EL (cell line): ENCODE measurements around the gene SPAG16.
"Not testable (repeated sequence)": the region's sequence is repeated elsewhere in the genome, so short reads cannot be mapped to it uniquely, and the experiment has no call there.

ENCODE experiments used
- DNase-seq: peaks from one replicate; pipeline ENCODE4 v3.0.0-alpha.2; 2016

SPAG16 gene

DNA sequence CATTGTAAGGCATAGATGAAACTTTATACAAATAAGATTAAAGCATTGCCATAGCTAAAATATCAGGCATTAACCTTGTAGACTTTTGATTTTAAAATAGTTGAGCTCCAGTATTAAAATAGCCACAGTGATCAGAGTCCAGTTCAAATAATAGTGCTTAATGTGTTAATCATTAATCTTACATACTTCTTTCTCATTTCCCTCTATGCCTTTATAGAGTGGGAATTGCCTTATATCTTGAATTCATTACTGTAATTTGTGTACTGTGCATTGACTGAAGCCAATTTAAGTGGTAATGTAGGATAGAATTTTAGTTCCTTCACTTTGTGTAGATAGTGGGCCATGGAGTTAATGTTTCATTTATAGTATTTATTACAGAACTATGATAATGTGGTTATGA is 577.4 kb downstream of the SPAG16 start:
- DNase-seq = no peak

DNA sequence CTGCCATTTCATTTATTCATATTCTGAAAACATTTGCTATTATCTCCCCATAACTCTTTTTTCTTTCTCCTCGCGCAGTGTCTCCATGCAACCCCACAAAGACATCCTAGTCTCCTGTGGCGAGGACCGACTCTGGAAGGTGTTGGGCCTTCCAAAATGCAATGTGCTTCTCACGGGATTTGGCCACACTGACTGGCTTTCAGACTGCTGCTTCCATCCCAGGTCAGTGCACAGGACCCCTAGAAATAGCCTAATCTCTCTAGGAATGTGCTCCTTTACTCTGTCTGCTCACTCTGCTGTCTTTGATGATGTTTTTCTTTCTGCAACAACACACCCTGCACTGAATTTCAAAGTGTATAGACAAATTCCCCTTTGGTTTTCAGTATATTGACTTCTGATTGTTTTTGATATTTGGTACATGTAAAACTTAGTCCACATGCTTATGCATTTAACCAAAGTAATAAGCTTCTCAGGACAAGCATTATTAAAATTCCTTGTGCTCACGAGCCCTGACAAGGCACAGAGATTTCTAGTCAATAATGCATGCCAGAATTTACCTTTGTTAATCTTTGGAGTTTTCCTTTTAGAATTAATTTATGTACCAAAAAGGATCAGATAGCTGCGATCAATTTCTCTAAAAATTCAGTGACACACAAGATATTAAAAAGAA is 578.3 kb downstream of the SPAG16 start:
- no peak for DNase-seq

DNA sequence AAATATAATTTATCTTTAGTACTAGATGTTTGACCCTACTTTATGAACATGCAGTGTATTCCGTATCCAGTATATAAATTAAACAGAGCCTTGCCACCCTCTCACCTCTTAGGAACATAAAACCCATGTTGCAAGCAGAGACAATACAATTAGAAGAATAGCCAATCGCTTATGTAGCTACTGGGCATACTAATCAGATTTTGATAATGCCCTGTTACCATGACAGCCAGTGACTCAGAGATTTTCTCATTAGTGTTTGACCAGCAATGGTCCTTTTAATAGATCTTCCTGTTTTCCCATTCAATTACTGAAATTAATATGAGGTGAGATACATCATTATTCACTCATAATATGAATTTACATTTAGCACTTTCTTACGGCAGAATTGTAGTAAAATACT is 579.3 kb downstream of the SPAG16 start:
- no peak for DNase-seq

DNA sequence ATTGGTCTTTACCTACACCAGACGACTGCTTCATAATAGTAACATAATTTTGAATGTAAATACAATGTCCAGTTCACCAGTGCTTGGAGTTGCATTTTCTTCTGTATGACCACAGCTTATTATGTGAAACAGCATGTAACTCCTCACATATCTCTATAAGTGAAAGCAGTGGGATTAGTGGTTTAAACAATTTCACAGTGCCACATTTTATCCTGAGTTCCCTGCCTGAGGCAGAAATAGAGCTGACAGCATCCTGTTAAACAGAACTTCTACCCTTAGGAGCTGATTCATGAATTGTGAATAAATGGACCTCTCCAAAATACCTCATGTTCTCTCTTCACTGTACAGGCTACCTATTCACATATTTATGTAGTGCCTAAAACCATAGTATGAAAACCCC is 584.3 kb downstream of the SPAG16 start:
- peak; percentile 32 for DNase-seq

DNA sequence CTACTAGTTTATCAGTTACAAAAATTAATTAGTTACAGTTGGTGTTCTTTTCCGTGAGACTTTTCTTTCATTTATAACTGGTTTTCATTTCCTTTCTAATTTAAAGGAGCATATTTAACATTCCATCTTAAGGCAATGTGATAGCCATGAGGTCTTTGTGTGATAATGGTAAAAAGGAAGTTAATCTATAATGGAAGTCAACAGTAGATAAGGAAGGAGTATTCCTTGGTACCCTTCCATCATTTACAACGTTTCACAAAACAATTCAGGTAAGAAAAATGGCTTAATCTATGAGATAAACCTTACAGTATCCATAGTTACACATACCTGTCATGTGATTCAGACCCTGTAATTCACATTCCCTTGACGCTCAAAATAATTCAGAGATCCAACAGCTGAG is 601.2 kb downstream of the SPAG16 start:
- DNase-seq = no peak

DNA sequence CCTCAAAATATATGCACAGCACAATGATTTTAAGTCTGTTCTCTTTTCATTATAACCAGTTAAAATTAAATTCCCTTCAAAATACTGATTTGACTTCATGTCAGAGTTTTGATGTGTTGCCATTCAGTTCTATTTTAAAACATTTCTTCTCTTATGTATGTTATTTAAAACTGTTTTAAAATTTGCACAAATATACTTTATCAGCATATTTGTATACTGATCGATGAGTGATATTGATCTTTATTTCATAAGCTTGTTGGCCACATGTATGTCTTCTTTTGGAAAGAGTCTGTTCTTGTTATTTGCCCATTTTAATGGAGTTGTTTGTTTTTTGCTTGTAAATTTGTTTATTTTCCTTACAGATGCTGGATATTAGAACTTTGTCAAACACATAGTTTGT is 630.2 kb downstream of the SPAG16 start:
- no peak for DNase-seq

DNA sequence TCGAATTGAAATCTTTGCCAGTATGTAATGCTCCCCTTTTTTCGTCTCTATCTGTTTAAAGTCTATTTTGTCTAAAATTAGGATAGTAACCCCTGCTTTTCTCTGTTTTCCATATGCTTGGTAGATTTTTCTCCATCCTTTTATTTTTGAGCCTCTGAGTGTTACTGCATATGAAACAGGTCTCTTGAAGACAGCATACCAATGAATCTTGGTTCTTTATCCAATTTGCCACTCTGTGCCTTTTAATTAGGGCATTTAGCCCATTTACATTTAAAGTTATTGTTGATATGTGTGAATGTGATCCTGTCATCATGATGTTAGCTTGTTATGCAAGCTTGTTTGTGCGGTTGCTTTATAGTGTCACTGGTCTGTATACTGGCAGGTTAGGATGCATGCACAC is 635.8 kb downstream of the SPAG16 start:
- no peak for DNase-seq

DNA sequence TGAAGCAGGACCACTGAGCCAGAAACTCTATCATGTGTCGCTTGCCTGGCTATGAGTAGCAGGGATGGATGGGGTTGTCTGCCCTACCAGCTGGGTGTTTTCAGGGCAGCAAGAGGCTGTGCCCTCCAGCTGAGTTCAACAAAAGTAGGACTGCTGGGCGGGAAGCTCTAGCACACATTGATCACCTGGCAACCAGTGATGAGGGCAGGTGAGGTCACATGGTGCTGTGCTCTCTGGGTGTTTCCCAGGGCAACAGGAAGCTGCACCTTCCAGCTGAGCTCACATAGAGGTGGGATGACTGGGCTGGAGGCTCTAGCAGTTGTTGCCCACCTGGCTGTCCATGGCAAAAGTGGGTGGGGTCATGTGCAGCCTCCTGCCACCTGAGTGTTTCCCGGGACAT is 639.3 kb downstream of the SPAG16 start:
- no peak for DNase-seq

DNA sequence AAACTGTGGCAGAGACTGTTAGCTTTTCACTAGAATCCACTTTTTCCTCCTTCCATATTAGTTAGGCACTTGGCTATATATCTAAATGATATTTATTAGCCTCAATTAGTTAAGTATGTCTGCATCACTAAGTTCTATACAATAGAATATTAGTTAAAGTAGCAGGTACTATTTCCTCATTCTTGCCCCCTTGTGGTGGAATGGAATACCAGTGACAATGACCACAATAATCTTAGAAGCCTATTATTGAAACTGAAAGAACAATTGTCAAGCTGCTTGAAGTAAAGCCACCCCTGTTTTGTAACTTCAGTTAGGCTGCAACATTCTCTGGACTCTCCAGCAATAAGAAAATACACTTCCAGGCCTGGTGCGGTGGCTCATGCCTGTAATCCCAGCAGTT is 650.3 kb downstream of the SPAG16 start:
- peak; percentile 3 for DNase-seq

DNA sequence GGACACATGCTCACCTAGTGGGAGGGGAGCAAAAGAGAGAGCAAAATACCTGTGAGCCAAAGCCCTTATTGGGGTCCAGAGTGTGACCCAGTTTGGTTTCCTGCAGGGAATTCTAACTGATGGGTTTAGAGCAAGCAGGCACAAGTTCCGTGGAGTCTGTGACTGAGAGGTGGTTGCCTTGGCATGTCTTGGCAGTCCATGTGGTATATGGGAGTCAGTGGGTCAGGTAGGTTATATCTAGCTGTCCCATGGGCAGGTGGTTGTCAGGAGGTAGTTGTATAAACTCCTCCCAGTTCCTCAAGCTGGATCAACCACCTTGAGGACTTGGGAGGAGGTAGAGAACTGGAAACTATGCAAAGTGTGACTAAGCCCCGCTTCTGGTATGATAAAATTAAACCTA is 673.8 kb downstream of the SPAG16 start:
- DNase-seq = no peak

DNA sequence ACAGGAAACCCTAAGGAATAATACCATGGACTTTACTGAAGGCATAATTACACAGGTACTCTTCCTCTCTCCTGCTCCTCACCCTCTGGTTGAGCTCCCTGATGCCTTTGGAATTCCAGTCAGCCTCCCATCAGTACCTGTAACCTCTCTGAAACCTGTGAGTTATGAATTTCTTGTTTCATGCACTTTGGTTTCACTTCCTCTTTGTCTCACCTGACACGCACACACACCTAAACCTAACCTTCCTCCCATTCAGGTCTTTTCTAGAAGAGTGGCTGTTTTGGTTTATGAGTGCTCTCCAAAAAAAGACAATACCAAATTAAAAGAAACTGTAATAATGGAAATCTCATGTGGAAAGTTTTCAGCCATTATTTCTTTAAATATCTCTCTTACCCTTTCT is 675.3 kb downstream of the SPAG16 start:
- DNase-seq = no peak

DNA sequence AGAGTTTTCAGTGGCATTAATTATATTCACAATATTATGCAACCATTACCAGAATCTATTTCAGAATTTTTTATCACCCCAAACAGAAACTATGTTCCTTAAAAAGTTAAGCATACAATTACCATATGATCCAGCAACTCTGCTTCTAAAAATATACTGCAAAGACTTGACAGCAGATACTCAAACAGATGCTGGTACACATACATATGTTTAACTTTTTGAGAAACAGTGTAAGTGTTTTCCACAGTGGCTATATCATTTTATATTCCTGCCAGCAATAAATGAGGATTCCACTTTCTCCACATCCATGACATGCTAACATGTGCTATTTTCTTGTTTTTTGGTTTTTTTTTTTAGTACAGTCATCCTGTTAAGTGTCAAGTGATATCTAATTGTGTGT is 687.3 kb downstream of the SPAG16 start:
- no peak for DNase-seq

DNA sequence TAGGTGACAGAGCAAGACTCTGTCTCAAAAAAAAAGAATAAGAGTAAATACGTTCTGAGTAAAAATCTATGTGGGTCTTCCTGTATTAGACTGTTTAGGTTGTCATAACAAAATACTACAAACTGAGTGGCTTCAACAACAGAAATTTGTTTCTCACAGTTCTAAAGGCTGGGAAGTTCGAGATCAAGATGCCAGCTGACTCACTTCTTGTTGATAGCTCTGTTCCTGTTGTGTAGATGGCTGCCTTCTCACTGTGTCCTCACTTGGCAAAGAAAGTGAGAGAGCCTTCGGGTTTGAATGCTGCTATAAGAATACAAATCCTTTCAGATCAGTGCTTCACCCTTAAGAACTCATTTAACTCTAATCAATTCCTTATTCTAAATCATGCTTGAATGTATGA is 696.6 kb downstream of the SPAG16 start:
- DNase-seq = peak; percentile 1

DNA sequence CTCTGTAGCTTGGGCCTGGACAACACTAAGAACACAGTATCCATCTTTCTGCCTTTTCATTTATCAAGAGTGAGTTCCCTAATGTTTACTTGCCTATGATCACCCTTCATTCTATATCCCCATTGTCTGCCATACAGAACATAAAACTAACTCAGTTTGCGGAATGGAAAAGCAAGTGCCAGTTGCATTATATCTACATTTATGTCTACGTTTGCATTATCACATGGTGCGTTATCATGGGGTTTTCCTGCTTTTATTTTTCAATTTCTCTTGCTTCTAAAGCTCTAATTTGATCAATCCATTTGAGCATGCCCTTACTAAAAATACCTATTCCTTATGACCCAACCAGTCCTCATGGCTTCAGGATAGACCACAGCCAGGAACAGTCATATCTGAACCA is 704.9 kb downstream of the SPAG16 start:
- DNase-seq = no peak

DNA sequence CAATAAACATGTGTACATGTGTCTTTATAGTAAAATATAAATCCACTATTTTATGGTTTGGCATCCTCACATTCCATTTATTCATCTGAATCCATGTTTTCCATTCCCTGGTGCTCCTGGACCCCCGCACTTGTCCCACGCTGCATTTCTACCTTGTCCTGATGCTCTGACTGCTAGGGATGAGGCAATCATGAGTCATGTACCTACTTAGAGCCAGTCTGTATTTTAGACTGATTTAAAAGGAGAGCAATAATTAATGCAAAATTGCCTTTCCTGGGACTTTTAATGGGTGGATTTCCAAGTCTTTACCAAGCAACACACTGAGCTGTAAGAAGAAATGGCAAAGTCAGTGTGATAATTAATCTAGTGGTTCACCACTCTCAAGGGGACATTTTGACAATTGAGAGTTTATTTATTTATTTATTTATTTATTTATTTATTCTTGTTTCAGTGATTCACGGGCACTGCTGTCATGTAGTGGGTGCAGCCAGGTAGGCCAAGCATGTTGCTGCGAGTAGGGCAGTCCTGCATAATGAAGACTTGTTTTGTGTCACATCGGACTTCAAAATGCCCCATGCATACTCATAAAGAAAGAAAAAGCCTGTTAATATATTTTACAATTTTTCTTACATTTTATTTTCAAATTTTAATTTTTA is 707.3 kb downstream of the SPAG16 start:
- peak; percentile 4 for DNase-seq

DNA sequence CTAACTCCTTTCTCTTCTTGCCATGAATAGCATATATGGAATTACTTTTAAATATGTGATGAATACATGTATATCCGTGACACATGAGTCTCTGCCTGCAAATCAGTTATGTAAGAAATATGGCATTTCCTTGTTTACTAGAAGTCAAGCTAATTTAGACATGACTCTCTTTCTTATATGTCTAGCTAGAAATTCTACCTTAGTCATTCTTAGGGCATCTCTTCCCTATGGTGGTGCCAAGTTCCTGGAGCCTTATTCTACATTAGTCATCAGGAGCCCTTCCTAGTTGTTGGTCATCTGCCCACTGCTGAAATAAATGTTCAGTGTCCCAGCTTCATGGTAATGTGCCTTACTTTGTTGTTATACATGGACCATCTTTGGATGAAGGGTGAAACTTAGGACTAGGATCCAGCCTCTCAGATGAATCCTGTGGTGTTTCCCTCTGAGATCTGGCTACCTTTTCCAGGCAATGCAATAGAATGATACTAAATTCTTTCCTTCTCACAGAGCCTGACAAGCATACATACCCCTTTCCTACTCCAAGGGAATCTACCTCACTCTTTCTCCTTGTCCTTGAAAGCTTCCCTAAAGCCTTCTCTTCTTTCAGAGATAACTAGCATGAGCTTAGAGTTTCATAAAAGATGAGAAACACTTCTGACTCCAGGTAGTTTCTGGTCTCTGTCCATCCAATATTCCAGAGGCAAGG is 711.3 kb downstream of the SPAG16 start:
- peak; percentile 94 for DNase-seq

DNA sequence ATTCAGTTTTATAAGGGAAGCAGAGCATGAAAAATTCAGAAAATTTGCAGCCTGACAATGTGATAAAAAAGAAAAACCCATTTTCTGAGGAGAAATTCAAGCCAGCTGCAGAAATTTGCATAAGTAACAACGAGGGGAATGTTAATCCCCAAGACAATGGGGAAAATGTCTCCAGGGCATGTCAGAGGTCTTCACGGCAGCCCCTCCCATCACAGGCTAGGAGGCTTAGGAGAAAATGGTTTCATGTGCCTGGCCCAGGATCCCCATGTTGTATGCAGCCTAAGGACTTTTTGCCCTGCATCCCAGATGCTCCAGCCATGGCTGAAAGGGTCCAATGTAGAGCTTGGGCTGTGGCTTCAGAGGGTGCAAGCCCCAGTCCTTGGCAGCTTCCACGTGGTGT is 714.7 kb downstream of the SPAG16 start:
- not testable (repeated sequence) for DNase-seq

DNA sequence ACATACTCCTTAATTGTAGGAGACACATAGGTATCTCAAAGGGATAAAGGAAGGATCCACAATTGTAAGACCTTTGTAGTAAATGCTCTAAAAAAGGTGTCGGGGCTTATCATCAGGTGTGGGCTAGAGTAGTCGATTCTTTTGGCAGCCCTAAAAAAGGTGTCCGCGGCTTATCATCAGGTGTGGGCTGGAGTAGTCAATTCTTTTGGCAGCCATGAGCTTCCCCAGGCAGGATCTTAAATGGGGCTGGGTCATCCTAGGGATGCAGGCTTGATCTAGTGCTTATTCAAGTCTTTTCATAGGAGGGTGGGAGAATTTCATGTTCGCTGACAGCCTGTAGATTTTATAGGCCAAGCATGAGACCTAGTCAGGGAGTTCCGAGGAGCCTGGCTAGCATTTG is 720.2 kb downstream of the SPAG16 start:
- no peak for DNase-seq

DNA sequence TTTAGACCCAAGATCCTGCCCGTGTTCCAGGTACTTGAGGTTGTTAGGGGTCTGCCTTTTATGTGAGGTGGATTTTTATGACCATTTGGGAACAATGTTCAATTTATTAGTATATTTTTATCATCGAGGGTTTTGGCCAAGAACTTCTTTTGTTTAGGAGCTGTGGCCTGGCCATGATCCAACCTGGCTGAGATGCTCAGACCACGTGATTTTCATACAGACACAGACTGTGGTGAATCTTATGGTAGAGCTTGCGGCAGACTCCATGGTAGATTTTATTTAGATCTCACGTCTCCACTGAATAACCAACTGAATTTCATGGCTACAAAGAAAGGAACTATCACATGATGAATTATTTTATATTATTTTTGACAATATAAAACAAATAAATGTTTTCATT is 721.1 kb downstream of the SPAG16 start:
- peak; percentile 8 for DNase-seq

DNA sequence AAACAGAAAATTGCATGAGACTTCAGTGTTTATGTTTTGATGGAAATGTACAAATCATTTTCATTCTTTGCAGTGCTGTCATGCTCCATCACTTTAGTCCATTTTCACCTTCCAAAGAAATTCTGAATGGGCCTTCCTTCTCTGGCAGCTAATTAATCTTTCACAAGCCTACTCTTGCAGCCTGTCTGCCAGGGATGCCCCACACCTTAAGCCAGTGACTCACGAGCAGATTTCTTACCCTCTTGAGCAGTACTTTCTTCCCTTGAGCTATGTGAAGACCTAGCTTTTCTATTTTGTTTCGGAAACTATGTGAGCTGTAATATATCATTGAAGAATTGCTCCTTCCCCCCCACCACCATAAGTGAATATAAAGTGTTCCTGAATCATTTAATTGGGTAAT is 722.3 kb downstream of the SPAG16 start:
- no peak for DNase-seq

DNA sequence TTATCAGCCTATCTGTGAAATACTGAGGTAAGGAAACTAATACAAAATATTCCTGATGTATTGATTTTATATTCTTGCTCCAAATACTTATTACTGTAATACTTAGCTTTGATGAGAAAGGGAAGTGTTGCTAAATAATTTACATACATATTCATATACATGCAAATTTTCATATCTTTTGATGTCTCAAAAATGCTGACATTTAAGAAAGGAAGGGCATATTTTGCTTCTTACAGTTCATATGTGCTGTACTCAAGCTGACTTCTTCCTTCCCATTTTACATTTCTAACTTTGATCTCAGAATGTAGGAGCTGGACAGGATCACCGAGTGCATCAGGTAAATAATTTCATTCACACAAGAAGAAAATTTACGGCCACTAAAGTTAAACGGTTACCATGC is 727.4 kb downstream of the SPAG16 start:
- DNase-seq = no peak

DNA sequence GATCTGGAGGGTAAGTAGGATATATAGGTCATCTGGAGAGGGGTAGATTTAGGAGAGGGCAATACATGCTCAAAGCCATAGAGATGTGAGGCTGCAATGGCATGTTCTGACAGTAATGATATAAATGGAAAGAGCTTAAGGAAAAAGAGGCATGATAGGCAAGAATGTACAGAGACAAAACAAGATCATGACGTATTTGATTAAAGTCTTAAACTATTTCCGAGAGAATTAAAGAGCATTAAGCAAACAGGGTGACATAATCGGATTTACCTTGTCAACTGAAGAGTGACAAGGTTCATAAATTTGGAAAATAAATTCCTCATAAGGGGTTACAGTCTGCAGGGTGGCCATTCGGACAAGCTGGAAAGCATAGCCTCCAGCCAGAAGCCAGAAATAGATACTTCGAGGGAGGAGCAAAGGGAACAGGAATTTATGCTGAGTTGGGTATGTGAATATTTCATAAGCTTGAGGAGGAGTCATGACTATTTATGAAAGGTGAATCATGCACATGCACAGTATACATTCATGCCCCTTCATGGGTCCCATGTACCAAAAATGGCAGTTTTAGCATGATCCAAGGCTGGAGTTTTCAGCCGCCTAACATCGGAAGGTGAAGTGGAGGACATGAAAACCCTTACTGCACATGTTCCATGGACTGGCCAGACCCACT is 730.4 kb downstream of the SPAG16 start:
- no peak for DNase-seq

DNA sequence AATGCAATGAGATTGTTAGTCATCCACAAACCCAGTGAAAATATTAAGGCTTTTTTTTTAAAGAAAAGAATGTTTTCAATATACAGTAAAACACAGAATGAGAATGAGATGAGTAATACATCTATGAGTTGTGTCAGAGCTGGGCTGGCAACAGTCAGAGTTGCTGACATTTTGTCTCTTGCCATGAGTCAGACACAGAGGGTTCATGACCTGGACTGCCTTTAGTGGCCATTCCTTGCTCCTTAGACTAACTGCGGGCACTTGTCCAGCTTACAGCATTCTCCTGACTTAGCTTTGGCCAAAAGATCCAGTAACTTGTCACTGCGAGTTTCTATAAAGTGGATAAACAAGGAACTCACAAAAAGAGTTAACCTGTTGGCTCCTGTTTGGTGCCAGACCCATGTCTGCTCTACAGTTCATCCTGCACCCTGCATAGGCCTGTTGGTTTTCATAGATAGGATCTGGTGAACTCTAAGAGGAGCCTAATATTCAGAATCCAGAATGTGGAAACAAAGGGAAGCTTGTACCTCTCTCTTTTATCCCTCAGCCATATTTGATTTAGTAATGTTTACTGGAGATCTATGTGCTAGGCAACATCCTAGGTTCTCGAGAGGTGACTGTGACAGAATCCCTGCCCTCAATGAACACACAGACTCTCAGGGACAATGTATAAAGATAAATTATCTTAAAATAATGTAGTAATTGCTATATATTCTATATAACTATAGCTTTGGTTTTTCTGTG is 735.1 kb downstream of the SPAG16 start:
- peak; percentile 98 for DNase-seq
